Measurements from ENCODE around the gene CD53. TPM values are rescaled to one million over a fixed set of nuclear protein-coding genes. Genes with fewer than 3 reads are reported as not detected.

CD53 gene
- polyA plus RNA-seq, 1 donor from 2014 or later = not detected

DNA sequence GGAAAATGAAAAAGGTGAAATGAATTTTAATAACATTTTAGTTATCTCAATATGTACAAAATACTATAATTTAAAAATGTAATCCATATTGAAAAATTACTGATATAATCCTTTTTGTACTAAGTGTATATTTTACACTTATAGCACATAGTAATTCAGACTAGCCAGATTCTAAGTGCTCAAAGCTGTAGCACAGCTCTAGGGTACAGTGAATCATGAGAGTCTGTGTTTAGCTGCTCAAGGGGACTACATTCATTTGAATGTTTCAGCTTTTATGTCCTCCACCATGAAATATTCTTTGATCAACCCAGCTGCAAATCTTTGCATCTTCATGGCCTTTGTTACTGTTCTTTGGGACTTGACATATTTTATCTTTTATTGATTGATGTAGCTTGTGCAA is 15.7 kb downstream of the CD53 start:
- no peaks in the 10 kb centered on the region for H4K20me1 ChIP-seq (ENCODE audit: insufficient read depth)
- H3K36me3 ChIP-seq (ENCODE audit: insufficient read depth, low read length) = no peaks in the 10 kb centered on the region
- no peak for TF ChIP-seq SMC3 (conservative IDR thresholded peaks at IDR 0.05; ENCODE audit: poor library complexity)
- no peak for TF ChIP-seq MXI1 (conservative IDR thresholded peaks at IDR 0.05; ENCODE audit: poor library complexity, severe bottlenecking)
- TF ChIP-seq RAD21 (conservative IDR thresholded peaks at IDR 0.05) = no peak
- no peak for TF ChIP-seq EZH2 (IDR thresholded peaks at IDR 0.05; ENCODE audit: borderline replicate concordance, insufficient read depth, low read length, poor library complexity, severe bottlenecking)
- TF ChIP-seq, protein P1, sequence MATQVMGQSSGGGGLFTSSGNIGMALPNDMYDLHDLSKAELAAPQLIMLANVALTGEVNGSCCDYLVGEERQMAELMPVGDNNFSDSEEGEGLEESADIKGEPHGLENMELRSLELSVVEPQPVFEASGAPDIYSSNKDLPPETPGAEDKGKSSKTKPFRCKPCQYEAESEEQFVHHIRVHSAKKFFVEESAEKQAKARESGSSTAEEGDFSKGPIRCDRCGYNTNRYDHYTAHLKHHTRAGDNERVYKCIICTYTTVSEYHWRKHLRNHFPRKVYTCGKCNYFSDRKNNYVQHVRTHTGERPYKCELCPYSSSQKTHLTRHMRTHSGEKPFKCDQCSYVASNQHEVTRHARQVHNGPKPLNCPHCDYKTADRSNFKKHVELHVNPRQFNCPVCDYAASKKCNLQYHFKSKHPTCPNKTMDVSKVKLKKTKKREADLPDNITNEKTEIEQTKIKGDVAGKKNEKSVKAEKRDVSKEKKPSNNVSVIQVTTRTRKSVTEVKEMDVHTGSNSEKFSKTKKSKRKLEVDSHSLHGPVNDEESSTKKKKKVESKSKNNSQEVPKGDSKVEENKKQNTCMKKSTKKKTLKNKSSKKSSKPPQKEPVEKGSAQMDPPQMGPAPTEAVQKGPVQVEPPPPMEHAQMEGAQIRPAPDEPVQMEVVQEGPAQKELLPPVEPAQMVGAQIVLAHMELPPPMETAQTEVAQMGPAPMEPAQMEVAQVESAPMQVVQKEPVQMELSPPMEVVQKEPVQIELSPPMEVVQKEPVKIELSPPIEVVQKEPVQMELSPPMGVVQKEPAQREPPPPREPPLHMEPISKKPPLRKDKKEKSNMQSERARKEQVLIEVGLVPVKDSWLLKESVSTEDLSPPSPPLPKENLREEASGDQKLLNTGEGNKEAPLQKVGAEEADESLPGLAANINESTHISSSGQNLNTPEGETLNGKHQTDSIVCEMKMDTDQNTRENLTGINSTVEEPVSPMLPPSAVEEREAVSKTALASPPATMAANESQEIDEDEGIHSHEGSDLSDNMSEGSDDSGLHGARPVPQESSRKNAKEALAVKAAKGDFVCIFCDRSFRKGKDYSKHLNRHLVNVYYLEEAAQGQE (IDR thresholded peaks at IDR 0.05; ENCODE audit: borderline replicate concordance) = no peak
- TF ChIP-seq, protein P2, sequence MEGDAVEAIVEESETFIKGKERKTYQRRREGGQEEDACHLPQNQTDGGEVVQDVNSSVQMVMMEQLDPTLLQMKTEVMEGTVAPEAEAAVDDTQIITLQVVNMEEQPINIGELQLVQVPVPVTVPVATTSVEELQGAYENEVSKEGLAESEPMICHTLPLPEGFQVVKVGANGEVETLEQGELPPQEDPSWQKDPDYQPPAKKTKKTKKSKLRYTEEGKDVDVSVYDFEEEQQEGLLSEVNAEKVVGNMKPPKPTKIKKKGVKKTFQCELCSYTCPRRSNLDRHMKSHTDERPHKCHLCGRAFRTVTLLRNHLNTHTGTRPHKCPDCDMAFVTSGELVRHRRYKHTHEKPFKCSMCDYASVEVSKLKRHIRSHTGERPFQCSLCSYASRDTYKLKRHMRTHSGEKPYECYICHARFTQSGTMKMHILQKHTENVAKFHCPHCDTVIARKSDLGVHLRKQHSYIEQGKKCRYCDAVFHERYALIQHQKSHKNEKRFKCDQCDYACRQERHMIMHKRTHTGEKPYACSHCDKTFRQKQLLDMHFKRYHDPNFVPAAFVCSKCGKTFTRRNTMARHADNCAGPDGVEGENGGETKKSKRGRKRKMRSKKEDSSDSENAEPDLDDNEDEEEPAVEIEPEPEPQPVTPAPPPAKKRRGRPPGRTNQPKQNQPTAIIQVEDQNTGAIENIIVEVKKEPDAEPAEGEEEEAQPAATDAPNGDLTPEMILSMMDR (IDR thresholded peaks at IDR 0.05; ENCODE audit: poor library complexity, severe bottlenecking) = no peak
- TF ChIP-seq POLR2AphosphoS5 (IDR thresholded peaks at IDR 0.05) = no peak
- no peak for TF ChIP-seq TAF1 (IDR thresholded peaks at IDR 0.05; ENCODE audit: low read depth)
- no peak for TF ChIP-seq EP300 (conservative IDR thresholded peaks at IDR 0.05; ENCODE audit: poor library complexity, severe bottlenecking)
- no peaks in the 10 kb centered on the region for H3F3A ChIP-seq (ENCODE audit: insufficient read depth, low read length, poor library complexity, severe bottlenecking)
- no peak overlapping the region for H3K9ac ChIP-seq (ENCODE audit: low read length)
- no peaks in the 10 kb centered on the region for H3K9me3 ChIP-seq (ENCODE audit: low read length)
- no peaks in the 10 kb centered on the region for H3K27me3 ChIP-seq (ENCODE audit: insufficient read depth, low read depth, low read length)
- no peak overlapping the region for H3K4me3 ChIP-seq (ENCODE audit: low read length)
- H3K4me2 ChIP-seq (ENCODE audit: low read length) = no peak overlapping the region
- H2AFZ ChIP-seq (ENCODE audit: low read depth, low read length) = no peak overlapping the region
- H3K9me2 ChIP-seq (ENCODE audit: insufficient read depth, low read length) = no peaks in the 10 kb centered on the region
- H3K27ac ChIP-seq (ENCODE audit: low read length) = no peak overlapping the region
- no peaks in the 10 kb centered on the region for H3K79me2 ChIP-seq (replicated peaks; ENCODE audit: insufficient read depth, low read length)

DNA sequence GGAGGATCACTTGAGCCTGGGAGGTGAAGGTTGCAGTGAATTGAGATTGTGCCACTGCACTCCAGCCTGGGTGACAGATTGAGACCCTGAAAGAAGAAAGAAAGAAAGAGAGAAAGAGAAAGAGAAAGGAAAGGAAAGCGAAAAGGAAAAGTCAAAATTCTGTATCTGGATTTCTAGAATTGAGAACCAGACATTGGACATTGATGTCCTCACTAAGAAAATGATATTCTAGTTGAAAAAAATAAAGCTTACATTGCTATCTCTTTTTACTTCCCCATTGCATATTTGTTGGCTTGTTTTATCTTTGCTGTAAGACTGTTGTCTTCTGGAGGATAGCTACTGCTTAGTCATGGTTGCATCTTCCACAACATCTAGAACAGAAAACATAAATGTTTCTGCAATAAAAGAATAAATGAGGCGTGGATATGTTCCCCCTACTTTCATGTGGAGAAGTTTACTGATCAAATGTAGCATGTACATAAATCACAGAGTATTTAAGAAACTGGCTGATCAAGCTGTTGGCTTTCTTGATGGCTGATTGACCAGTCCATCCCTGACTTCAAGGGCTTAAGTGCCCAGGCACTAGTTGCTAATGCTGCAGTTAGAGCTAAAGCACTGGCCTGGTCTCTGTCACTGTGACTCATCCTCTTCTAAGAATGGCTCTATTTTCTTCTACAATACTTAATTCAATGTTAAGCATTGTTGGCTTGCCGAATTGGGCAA is 17.7 kb downstream of the CD53 start:
- Histone ChIP-seq H3K4me2 (ENCODE audit: low read length) (no peak overlapping the region), H3F3A (ENCODE audit: insufficient read depth, low read length, poor library complexity, severe bottlenecking) (no peaks in the 10 kb centered on the region), H3K27me3 (ENCODE audit: insufficient read depth, low read depth, low read length) (no peaks in the 10 kb centered on the region), H4K20me1 (ENCODE audit: insufficient read depth) (no peaks in the 10 kb centered on the region), H3K36me3 (ENCODE audit: insufficient read depth, low read length) (no peaks in the 10 kb centered on the region), H3K9me3 (ENCODE audit: low read length) (no peaks in the 10 kb centered on the region), H3K4me3 (ENCODE audit: low read length) (no peak overlapping the region), H3K79me2 (replicated peaks; ENCODE audit: insufficient read depth, low read length) (no peaks in the 10 kb centered on the region), H3K9me2 (ENCODE audit: insufficient read depth, low read length) (no peaks in the 10 kb centered on the region), H3K9ac (ENCODE audit: low read length) (no peak overlapping the region), H2AFZ (ENCODE audit: low read depth, low read length) (no peak overlapping the region), H3K27ac (ENCODE audit: low read length) (no peak overlapping the region)
- no peak for TF ChIP-seq EZH2 (IDR thresholded peaks at IDR 0.05; ENCODE audit: borderline replicate concordance, insufficient read depth, low read length, poor library complexity, severe bottlenecking)

All from neural cell (in vitro differentiated cells).